Measurements from ENCODE around the gene GNAZ. TPM values are rescaled to one million over a fixed set of nuclear protein-coding genes. Genes with fewer than 3 reads are reported as not detected.
"Not testable (repeated sequence)": the region's sequence is repeated elsewhere in the genome, so short reads cannot be mapped to it uniquely, and the experiment has no call there.

The GNAZ gene
- total RNA-seq = 1 to 10 TPM; 1.1 to 1.8 TPM

GRCh38 chr22:23070418-23071229 is at the start of gene GNAZ:
Gene GNAZ (plus strand): TSS chr22:23070519. CDS start chr22:23095696, 25,177 bp downstream.
- H3K27me3 Mint-ChIP-seq (ENCODE audit: low read depth) = peaks cover 3% of the 10 kb centered on the region
- CTCF ChIA-PET = interaction anchor here (0.7 to 1.5 kb wide), 2 partner anchors 25 to 110 kb away, joined by 3 to 4 read pairs; no protein-coding TSS in a partner anchor
- H3K4me3 Mint-ChIP-seq = peak within 1 kb of the TSS; percentile 74
- peak; percentile 16 for DNase-seq
- intact Hi-C loops (cut with micrococcal nuclease) = no loop called here
- H3K27ac Mint-ChIP-seq = no peak within 1 kb of the TSS
- no peaks in the 10 kb centered on the region for H3K9me3 Mint-ChIP-seq
- H3K36me3 Mint-ChIP-seq (ENCODE audit: low read depth) = no peaks in the 10 kb centered on the region
- H3K4me1 Mint-ChIP-seq (ENCODE audit: low read depth) = peaks cover 3% of the 10 kb centered on the region

GRCh38 chr22:23020659-23021293 is 49.5 kb upstream of the GNAZ start:
- DNase-seq = no peak
- no peak overlapping the region for H3K27ac Mint-ChIP-seq
- CTCF ChIA-PET = no interaction called here
- H3K36me3 Mint-ChIP-seq (ENCODE audit: low read depth) = peaks cover 2% of the 10 kb centered on the region
- H3K9me3 Mint-ChIP-seq = peaks cover 2% of the 10 kb centered on the region
- intact Hi-C loops (cut with micrococcal nuclease) = no loop called here
- no peaks in the 10 kb centered on the region for H3K4me1 Mint-ChIP-seq (ENCODE audit: low read depth)
- H3K4me3 Mint-ChIP-seq = no peak overlapping the region
- H3K27me3 Mint-ChIP-seq (ENCODE audit: low read depth) = peaks cover 10% of the 10 kb centered on the region

- H3K27me3 Mint-ChIP-seq (ENCODE audit: low read depth); DNase-seq; intact Hi-C loops (cut with micrococcal nuclease); H3K9me3 Mint-ChIP-seq; H3K27ac Mint-ChIP-seq; H3K4me1 Mint-ChIP-seq (ENCODE audit: low read depth); H3K4me3 Mint-ChIP-seq; H3K36me3 Mint-ChIP-seq (ENCODE audit: low read depth): not testable (repeated sequence)
- CTCF ChIA-PET = interaction anchor here (0.7 kb wide), 1 partner anchor 14 kb away, joined by 3 read pairs; no protein-coding TSS in a partner anchor
These were observed 48.5 kb upstream of the GNAZ start for GRCh38 chr22:23021660-23022353.

- Mint-ChIP-seq H3K4me3 (no peak overlapping the region), H3K9me3 (peaks cover 2% of the 10 kb centered on the region), H3K27me3 (ENCODE audit: low read depth) (no peaks in the 10 kb centered on the region), H3K4me1 (ENCODE audit: low read depth) (no peaks in the 10 kb centered on the region), H3K36me3 (ENCODE audit: low read depth) (peaks cover 2% of the 10 kb centered on the region), H3K27ac (no peak overlapping the region)
- intact Hi-C loops (cut with micrococcal nuclease) = no loop called here
- DNase-seq = no peak
- CTCF ChIA-PET = no interaction called here
These were observed 47.0 kb upstream of the GNAZ start for GRCh38 chr22:23023294-23023693.

- CTCF ChIA-PET = interaction anchor here (1.2 kb wide), 1 partner anchor 93 kb away, joined by 3 read pairs; no protein-coding TSS in a partner anchor
- H3K27ac Mint-ChIP-seq = no peak overlapping the region
- H3K4me1 Mint-ChIP-seq (ENCODE audit: low read depth) = no peaks in the 10 kb centered on the region
- H3K36me3 Mint-ChIP-seq (ENCODE audit: low read depth) = no peaks in the 10 kb centered on the region
- DNase-seq = no peak
- no peaks in the 10 kb centered on the region for H3K9me3 Mint-ChIP-seq
- no peak overlapping the region for H3K4me3 Mint-ChIP-seq
- intact Hi-C loops (cut with micrococcal nuclease) = no loop called here
- no peaks in the 10 kb centered on the region for H3K27me3 Mint-ChIP-seq (ENCODE audit: low read depth)
These were observed 43.5 kb upstream of the GNAZ start for GRCh38 chr22:23026777-23027176.

- H3K4me1 Mint-ChIP-seq (ENCODE audit: low read depth); DNase-seq; H3K27me3 Mint-ChIP-seq (ENCODE audit: low read depth); H3K4me3 Mint-ChIP-seq; H3K36me3 Mint-ChIP-seq (ENCODE audit: low read depth); H3K9me3 Mint-ChIP-seq; H3K27ac Mint-ChIP-seq; intact Hi-C loops (cut with micrococcal nuclease): not testable (repeated sequence)
- CTCF ChIA-PET = interaction anchor here (1.2 kb wide), 1 partner anchor 92 kb away, joined by 3 read pairs; no protein-coding TSS in a partner anchor
These were observed 42.5 kb upstream of the GNAZ start for GRCh38 chr22:23027849-23028248.

GRCh38 chr22:23029521-23030228 is 40.6 kb upstream of the GNAZ start:
- Mint-ChIP-seq H3K36me3 (ENCODE audit: low read depth) (no peaks in the 10 kb centered on the region), H3K27ac (no peak overlapping the region), H3K4me3 (no peak overlapping the region), H3K27me3 (ENCODE audit: low read depth) (no peaks in the 10 kb centered on the region), H3K9me3 (no peaks in the 10 kb centered on the region), H3K4me1 (ENCODE audit: low read depth) (no peaks in the 10 kb centered on the region)
- intact Hi-C loops (cut with micrococcal nuclease) = no loop called here
- no peak for DNase-seq
- CTCF ChIA-PET = interaction anchor here (0.9 kb wide), 2 partner anchors 11 to 70 kb away, joined by 3 to 4 read pairs; no protein-coding TSS in a partner anchor

- Mint-ChIP-seq H3K4me1 (ENCODE audit: low read depth) (peaks cover 6% of the 10 kb centered on the region), H3K27me3 (ENCODE audit: low read depth) (no peaks in the 10 kb centered on the region), H3K4me3 (no peak overlapping the region), H3K9me3 (no peaks in the 10 kb centered on the region), H3K36me3 (ENCODE audit: low read depth) (no peaks in the 10 kb centered on the region), H3K27ac (no peak overlapping the region)
- no peak for DNase-seq
- CTCF ChIA-PET = no interaction called here
- intact Hi-C loops (cut with micrococcal nuclease) = no loop called here
These were observed 38.9 kb upstream of the GNAZ start for GRCh38 chr22:23031381-23031780.

- intact Hi-C loops (cut with micrococcal nuclease) = no loop called here
- H3K27ac Mint-ChIP-seq = no peak overlapping the region
- H3K4me1 Mint-ChIP-seq (ENCODE audit: low read depth) = peaks cover 10% of the 10 kb centered on the region
- CTCF ChIA-PET = interaction anchor here (0.9 kb wide), 1 partner anchor 76 kb away, joined by 4 read pairs; no protein-coding TSS in a partner anchor
- H3K9me3 Mint-ChIP-seq = no peaks in the 10 kb centered on the region
- DNase-seq = no peak
- H3K36me3 Mint-ChIP-seq (ENCODE audit: low read depth) = no peaks in the 10 kb centered on the region
- no peak overlapping the region for H3K4me3 Mint-ChIP-seq
- H3K27me3 Mint-ChIP-seq (ENCODE audit: low read depth) = no peaks in the 10 kb centered on the region
These were observed 38.5 kb upstream of the GNAZ start for GRCh38 chr22:23031786-23032185.

GRCh38 chr22:23032658-23033057 is 37.7 kb upstream of the GNAZ start:
- Mint-ChIP-seq H3K4me3 (no peak overlapping the region), H3K27me3 (ENCODE audit: low read depth) (no peaks in the 10 kb centered on the region), H3K27ac (no peak overlapping the region), H3K36me3 (ENCODE audit: low read depth) (no peaks in the 10 kb centered on the region), H3K4me1 (ENCODE audit: low read depth) (peaks cover 13% of the 10 kb centered on the region), H3K9me3 (no peaks in the 10 kb centered on the region)
- no peak for DNase-seq
- intact Hi-C loops (cut with micrococcal nuclease) = no loop called here
- CTCF ChIA-PET = interaction anchor here (0.9 kb wide), 1 partner anchor 77 kb away, joined by 4 read pairs; no protein-coding TSS in a partner anchor

- no peak for DNase-seq
- peaks cover 13% of the 10 kb centered on the region for H3K4me1 Mint-ChIP-seq (ENCODE audit: low read depth)
- intact Hi-C loops (cut with micrococcal nuclease) = no loop called here
- H3K36me3 Mint-ChIP-seq (ENCODE audit: low read depth) = no peaks in the 10 kb centered on the region
- no peaks in the 10 kb centered on the region for H3K9me3 Mint-ChIP-seq
- no peak overlapping the region for H3K27ac Mint-ChIP-seq
- H3K27me3 Mint-ChIP-seq (ENCODE audit: low read depth) = peaks cover 2% of the 10 kb centered on the region
- no peak overlapping the region for H3K4me3 Mint-ChIP-seq
- CTCF ChIA-PET = no interaction called here
These were observed 37.0 kb upstream of the GNAZ start for GRCh38 chr22:23033116-23033905.

All from activated naive CD4-positive, alpha-beta T cell treated with anti-CD3 and anti-CD28 coated beads for 36 hours (primary cell).